WTC11 (cell line): ENCODE measurements around the gene SYCP3.

Source experiments
- ATF3 ChIP-seq: sonication (generic); formaldehyde crosslinking; conservative IDR thresholded peaks from 2 replicates; pipeline ENCODE4 v1.8.1; 2022; ENCODE audit warnings: mild to moderate bottlenecking, missing genetic modification reagents
- CREM ChIP-seq: sonication (generic); formaldehyde crosslinking; IDR thresholded peaks from 2 replicates; pipeline ENCODE4 v1.8.1; 2022; ENCODE audit warnings: mild to moderate bottlenecking, missing genetic modification reagents, moderate library complexity
- NFYB ChIP-seq: sonication (generic); formaldehyde crosslinking; conservative IDR thresholded peaks from 2 replicates; pipeline ENCODE4 v1.8.0; 2022; ENCODE audit warnings: low read depth, missing genetic modification reagents
- SP1 ChIP-seq: sonication (generic); formaldehyde crosslinking; conservative IDR thresholded peaks from 2 replicates; pipeline ENCODE4 v1.8.1; 2022; ENCODE audit warnings: missing genetic modification reagents
- ZNF416 ChIP-seq: fragments of 250-450 bp; sonication (Bioruptor Pico); IDR thresholded peaks from 2 replicates; pipeline ENCODE4 v1.9.0; 2021; ENCODE audit warnings: mild to moderate bottlenecking, inconsistent platforms
- ZNF512 ChIP-seq: sonication (generic); formaldehyde crosslinking; IDR thresholded peaks from 2 replicates; pipeline ENCODE4 v1.8.1; 2022; ENCODE audit warnings: missing genetic modification reagents, borderline replicate concordance
- TF ChIP-seq, protein P1 (sequence below): fragments of 200-600 bp; IDR thresholded peaks from 2 replicates; pipeline ENCODE4 v1.8.0; 2022; ENCODE audit warnings: antibody characterized with exemption
- TF ChIP-seq, protein P2 (sequence below): sonication (generic); formaldehyde crosslinking; IDR thresholded peaks from 2 replicates; pipeline ENCODE4 v1.8.0; 2022; ENCODE audit warnings: mild to moderate bottlenecking, missing genetic modification reagents
- TF ChIP-seq, protein P3 (sequence below): sonication (generic); formaldehyde crosslinking; IDR thresholded peaks from 2 replicates; pipeline ENCODE4 v1.8.1; 2022; ENCODE audit warnings: low read depth, mild to moderate bottlenecking, moderate library complexity, missing genetic modification reagents, borderline replicate concordance

DNA sequence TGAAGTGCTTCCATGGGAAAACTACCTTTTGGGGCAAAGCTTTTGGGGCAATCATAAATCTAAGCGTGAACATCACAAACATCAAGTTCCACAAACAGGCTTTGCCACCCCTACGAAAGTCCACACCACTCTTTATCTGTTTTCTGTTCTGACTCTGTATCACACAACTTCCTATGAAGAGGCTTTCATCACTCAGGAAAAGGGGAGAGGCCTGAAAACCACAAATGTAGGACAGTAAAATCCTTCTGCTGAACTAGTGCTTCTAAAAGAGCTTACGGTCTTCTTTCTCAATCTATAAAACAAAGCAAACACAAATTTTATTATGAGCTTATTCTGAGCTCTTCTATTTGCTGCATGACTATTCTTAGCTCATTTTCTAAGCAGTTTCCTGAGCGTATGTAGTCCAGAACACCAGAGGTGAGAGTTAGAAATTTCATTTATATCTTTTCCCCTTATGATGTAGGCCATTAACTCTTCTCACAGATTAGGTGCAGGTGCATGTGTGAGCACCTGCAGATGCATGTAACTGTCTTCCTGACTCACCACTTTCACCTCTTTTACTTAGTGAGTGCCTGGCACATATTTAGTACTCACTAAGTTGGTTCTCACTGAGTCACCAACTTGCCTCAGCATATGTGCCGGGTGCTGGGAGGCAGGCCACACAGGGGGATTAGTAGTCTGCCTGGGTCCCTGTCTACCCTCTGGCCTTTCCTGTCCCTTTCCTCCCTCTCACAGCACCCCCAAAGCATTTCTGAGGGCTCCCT lies 32.9 kb upstream of the SYCP3 start:
- TF ChIP-seq, protein P1, sequence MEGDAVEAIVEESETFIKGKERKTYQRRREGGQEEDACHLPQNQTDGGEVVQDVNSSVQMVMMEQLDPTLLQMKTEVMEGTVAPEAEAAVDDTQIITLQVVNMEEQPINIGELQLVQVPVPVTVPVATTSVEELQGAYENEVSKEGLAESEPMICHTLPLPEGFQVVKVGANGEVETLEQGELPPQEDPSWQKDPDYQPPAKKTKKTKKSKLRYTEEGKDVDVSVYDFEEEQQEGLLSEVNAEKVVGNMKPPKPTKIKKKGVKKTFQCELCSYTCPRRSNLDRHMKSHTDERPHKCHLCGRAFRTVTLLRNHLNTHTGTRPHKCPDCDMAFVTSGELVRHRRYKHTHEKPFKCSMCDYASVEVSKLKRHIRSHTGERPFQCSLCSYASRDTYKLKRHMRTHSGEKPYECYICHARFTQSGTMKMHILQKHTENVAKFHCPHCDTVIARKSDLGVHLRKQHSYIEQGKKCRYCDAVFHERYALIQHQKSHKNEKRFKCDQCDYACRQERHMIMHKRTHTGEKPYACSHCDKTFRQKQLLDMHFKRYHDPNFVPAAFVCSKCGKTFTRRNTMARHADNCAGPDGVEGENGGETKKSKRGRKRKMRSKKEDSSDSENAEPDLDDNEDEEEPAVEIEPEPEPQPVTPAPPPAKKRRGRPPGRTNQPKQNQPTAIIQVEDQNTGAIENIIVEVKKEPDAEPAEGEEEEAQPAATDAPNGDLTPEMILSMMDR, result no peak
- TF ChIP-seq CREM (CRISPR knock-in tag) (no peak), ZNF512 (CRISPR knock-in tag) (no peak), ATF3 (CRISPR knock-in tag) (no peak), SP1 (no peak), NFYB (CRISPR knock-in tag) (no peak), ZNF416 (CRISPR knock-in tag) (no peak)
- TF ChIP-seq, protein P2, sequence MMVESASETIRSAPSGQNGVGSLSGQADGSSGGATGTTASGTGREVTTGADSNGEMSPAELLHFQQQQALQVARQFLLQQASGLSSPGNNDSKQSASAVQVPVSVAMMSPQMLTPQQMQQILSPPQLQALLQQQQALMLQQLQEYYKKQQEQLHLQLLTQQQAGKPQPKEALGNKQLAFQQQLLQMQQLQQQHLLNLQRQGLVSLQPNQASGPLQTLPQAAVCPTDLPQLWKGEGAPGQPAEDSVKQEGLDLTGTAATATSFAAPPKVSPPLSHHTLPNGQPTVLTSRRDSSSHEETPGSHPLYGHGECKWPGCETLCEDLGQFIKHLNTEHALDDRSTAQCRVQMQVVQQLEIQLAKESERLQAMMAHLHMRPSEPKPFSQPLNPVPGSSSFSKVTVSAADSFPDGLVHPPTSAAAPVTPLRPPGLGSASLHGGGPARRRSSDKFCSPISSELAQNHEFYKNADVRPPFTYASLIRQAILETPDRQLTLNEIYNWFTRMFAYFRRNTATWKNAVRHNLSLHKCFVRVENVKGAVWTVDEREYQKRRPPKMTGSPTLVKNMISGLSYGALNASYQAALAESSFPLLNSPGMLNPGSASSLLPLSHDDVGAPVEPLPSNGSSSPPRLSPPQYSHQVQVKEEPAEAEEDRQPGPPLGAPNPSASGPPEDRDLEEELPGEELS (CRISPR knock-in tag), result no peak
- TF ChIP-seq, protein P3, sequence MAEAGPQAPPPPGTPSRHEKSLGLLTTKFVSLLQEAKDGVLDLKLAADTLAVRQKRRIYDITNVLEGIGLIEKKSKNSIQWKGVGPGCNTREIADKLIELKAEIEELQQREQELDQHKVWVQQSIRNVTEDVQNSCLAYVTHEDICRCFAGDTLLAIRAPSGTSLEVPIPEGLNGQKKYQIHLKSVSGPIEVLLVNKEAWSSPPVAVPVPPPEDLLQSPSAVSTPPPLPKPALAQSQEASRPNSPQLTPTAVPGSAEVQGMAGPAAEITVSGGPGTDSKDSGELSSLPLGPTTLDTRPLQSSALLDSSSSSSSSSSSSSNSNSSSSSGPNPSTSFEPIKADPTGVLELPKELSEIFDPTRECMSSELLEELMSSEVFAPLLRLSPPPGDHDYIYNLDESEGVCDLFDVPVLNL (CRISPR knock-in tag), result no peak
